Neural cell (in vitro differentiated cells): ENCODE measurements around the gene EXOC3L1.

ENCODE experiments used
- CTCF ChIP-seq: fragments of 450-650 bp; IDR thresholded peaks from 2 replicates; pipeline ENCODE4 v1.5.1; 2014; ENCODE audit warnings: antibody characterized with exemption, mild to moderate bottlenecking, moderate library complexity; ENCODE audit not compliant: poor library complexity, severe bottlenecking
- POLR2AphosphoS5 ChIP-seq: IDR thresholded peaks from 2 replicates; pipeline ENCODE4 v1.6.1; 2012

GRCh38 chr16:67184995-67185650, 4.8 kb downstream of the EXOC3L1 start:
- TF ChIP-seq CTCF (peak; percentile 72), POLR2AphosphoS5 (no peak)
